ENCODE results near the gene TBC1D32. TPM values are rescaled to one million over a fixed set of nuclear protein-coding genes. Genes with fewer than 3 reads are reported as not detected.

Gene TBC1D32
- total RNA-seq, 2 donors from 2014 or later: 4.3 to 5.5 TPM

DNA sequence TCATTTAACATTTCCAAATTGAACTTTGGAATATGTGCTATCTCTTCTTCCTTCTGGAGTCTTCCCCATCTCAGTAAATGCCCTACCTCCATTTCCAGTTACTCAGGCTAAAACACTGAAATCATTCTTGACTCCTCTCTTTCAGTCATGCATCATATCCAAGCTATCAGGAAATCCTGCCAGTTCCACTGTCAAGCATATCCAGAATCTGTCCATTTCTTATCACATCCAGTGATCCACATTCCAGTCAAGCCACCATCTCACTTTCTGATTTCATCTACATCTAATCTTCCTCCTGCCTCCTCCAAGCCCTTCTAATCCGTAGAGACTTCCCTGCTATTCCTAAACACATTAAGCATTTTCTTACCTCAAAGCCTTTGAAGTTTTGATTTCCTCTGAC lies 15.3 kb upstream of the TBC1D32 start:
- no peak overlapping the region for H3K4me3 ChIP-seq
- H3K4me1 ChIP-seq: no peaks in the 10 kb centered on the region
- H3K27me3 ChIP-seq: no peaks in the 10 kb centered on the region
- no peaks in the 10 kb centered on the region for H3K9me3 ChIP-seq
- no peaks in the 10 kb centered on the region for H3K36me3 ChIP-seq
- TF ChIP-seq CTCF (IDR thresholded peaks at IDR 0.05): no peak
- H3K27ac ChIP-seq: no peak overlapping the region
- DNase-seq (ENCODE audit: low spot score): no peak

DNA sequence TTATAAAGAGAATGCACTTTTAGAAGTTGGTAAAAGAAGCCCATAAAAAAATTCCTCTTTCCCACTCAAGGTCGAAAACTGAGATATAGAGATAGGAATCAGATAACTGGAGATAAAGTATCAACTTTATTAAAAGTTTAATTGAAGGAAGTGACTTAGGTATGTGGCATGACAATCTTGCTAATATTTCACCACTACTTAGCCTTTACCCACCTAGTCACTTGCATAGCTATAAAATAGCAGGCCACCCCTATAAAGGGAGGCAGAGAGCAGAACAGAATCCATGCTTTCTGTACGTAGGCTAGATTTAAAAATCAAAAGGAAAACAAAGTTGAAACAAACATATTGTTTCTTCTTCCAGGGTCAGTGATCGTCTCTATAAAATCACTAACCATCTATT lies 13.2 kb upstream of the TBC1D32 start:
- H3K4me3 ChIP-seq: no peak overlapping the region
- no peaks in the 10 kb centered on the region for H3K36me3 ChIP-seq
- no peak for DNase-seq (ENCODE audit: low spot score)
- no peaks in the 10 kb centered on the region for H3K27me3 ChIP-seq
- TF ChIP-seq CTCF (IDR thresholded peaks at IDR 0.05): no peak
- no peaks in the 10 kb centered on the region for H3K4me1 ChIP-seq
- H3K9me3 ChIP-seq: no peaks in the 10 kb centered on the region
- H3K27ac ChIP-seq: no peak overlapping the region

DNA sequence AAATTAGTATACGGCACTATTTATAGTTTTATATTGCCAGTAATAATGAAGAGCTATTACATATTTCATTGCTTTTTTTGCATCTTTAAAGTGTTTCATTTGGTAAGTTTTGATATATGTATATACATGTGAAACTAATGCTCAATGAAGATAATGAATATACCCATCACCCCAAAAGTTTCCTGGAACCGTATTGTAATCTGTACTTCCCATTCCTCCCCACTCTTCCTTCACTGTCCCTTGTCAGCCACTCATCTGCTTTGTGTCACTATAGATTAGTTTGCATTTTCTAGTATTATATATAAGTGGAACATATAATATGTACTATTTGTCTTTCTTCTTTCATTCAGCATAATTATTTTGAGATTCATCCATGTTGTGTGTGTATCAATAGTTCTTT lies 10.3 kb upstream of the TBC1D32 start:
- H3K9me3 ChIP-seq: no peaks in the 10 kb centered on the region
- no peak overlapping the region for H3K4me3 ChIP-seq
- H3K36me3 ChIP-seq: no peaks in the 10 kb centered on the region
- TF ChIP-seq CTCF (IDR thresholded peaks at IDR 0.05): no peak
- DNase-seq (ENCODE audit: low spot score): no peak
- H3K4me1 ChIP-seq: no peaks in the 10 kb centered on the region
- H3K27ac ChIP-seq: no peak overlapping the region
- H3K27me3 ChIP-seq: no peaks in the 10 kb centered on the region

DNA sequence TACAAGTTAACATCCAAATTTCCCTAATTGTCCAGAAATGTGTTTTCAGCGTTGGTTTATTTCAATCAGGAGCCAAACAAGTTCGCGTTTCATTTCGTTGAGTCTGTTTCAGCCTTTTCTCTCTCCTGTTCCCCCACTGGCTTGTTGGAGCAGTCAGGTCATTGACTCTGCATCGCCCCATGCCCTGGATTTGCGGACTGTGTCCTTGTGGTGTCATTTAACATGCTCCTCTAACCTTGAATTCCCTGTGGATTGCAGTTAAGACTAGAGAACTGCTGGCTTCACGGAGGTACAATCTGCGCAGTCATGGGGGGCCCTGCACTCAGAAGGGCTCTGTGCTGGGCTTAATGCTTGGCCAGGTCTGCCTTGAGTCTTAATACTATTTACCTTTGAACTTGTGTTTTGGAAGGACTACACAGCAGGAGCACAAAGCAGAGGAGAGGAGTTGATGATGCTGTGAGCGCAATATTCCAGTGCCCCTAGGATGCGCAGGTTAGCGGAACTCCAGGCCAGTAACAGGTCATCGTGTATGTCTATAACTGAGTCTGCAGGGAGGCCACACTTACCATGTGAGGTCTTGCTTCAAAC lies 5.5 kb upstream of the TBC1D32 start:
- Histone ChIP-seq H3K4me1 (peaks cover 0 to 4% of the 10 kb centered on the region in 2 donors), H3K9me3 (no peaks in the 10 kb centered on the region), H3K36me3 (no peaks in the 10 kb centered on the region), H3K27ac (no peak overlapping the region), H3K27me3 (no peaks in the 10 kb centered on the region), H3K4me3 (no peak overlapping the region)
- no peak for DNase-seq (ENCODE audit: low spot score)
- no peak for TF ChIP-seq CTCF (IDR thresholded peaks at IDR 0.05)

DNA sequence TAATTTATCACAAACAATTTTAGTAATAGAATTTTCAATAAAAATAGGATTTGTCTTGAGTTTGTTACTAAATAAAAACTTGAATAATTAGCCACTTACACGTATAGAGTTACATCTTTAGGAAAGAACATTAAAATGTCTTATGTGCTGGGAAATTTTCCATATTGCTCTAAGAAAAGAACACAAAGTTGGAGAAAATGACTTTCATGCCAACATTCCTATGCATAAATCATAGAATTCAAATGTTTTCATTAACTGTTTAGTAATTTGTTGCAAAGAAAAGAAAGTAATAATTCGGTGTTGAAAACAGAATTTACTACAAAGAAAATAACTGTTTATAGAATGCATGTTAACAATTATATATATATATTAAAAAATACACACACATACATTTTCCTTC lies 4.7 kb upstream of the TBC1D32 start:
- H3K27ac ChIP-seq: no peak overlapping the region
- DNase-seq (ENCODE audit: low spot score): no peak

More for the DNA sequence above, 4.7 kb upstream of the TBC1D32 start:
- no peaks in the 10 kb centered on the region for H3K9me3 ChIP-seq
- TF ChIP-seq CTCF (IDR thresholded peaks at IDR 0.05): no peak
- no peaks in the 10 kb centered on the region for H3K27me3 ChIP-seq
- no peak overlapping the region for H3K4me3 ChIP-seq
- H3K36me3 ChIP-seq: no peaks in the 10 kb centered on the region
- peaks cover 0 to 7% of the 10 kb centered on the region in 2 donors for H3K4me1 ChIP-seq
